GM19351 (cell line): ENCODE measurements around the gene SPATA25.

Experiments used
- ATAC-seq: cut with Tn5 transposase; IDR thresholded peaks from one replicate; pipeline ENCODE4 v1.9.1; 2021; ENCODE audit warnings: mild to moderate bottlenecking, moderate library complexity; ENCODE audit not compliant: unreplicated experiment

The SPATA25 gene

GRCh38 chr20:45841407-45842129, 45.9 kb downstream of the SPATA25 start:
- no peak for ATAC-seq

- no peak for ATAC-seq
These were observed 46.7 kb downstream of the SPATA25 start for GRCh38 chr20:45840700-45841198.

GRCh38 chr20:45836841-45837240, 50.6 kb downstream of the SPATA25 start:
- ATAC-seq: no peak
